Measurements from ENCODE around the gene TCERG1L.
A peak's percentile ranks its signal among the peaks of the same experiment; 100 is the strongest.

The TCERG1L gene

GRCh38 chr10:131310551-131311401 is 745 bp downstream of the TCERG1L start:
- H3K4me3 ChIP-seq (ENCODE audit: control insufficient read depth, low read depth, low read length) = no peak overlapping the region
- no peak for TF ChIP-seq CTCF (conservative IDR thresholded peaks at IDR 0.05; ENCODE audit: control insufficient read depth, insufficient read depth, low read depth, low read length)
- DNase-seq (ENCODE audit: low read depth) = no peak

GRCh38 chr10:131310142-131310541 is 1.4 kb downstream of the TCERG1L start:
- DNase-seq (ENCODE audit: low read depth) = peak; percentile 1
- TF ChIP-seq CTCF (conservative IDR thresholded peaks at IDR 0.05; ENCODE audit: control insufficient read depth, insufficient read depth, low read depth, low read length) = peak; percentile 27

GRCh38 chr10:131300508-131300907 is 11.0 kb downstream of the TCERG1L start:
- no peak for DNase-seq (ENCODE audit: low read depth)
- no peak for TF ChIP-seq CTCF (conservative IDR thresholded peaks at IDR 0.05; ENCODE audit: control insufficient read depth, insufficient read depth, low read depth, low read length)
- H3K4me3 ChIP-seq (ENCODE audit: control insufficient read depth, low read depth, low read length) = no peak overlapping the region

More at GRCh38 chr10:131310142-131310541, 1.4 kb downstream of the TCERG1L start:
- H3K4me3 ChIP-seq (ENCODE audit: control insufficient read depth, low read depth, low read length) = no peak overlapping the region

GRCh38 chr10:131290781-131291180 is 20.7 kb downstream of the TCERG1L start:
- no peak for TF ChIP-seq CTCF (conservative IDR thresholded peaks at IDR 0.05; ENCODE audit: control insufficient read depth, insufficient read depth, low read depth, low read length)
- no peak for DNase-seq (ENCODE audit: low read depth)
- no peak overlapping the region for H3K4me3 ChIP-seq (ENCODE audit: control insufficient read depth, low read depth, low read length)

GRCh38 chr10:131288648-131289047 is 22.9 kb downstream of the TCERG1L start:
- TF ChIP-seq CTCF (conservative IDR thresholded peaks at IDR 0.05; ENCODE audit: control insufficient read depth, insufficient read depth, low read depth, low read length) = no peak
- no peak overlapping the region for H3K4me3 ChIP-seq (ENCODE audit: control insufficient read depth, low read depth, low read length)
- DNase-seq (ENCODE audit: low read depth) = no peak

GRCh38 chr10:131282961-131283360 is 28.6 kb downstream of the TCERG1L start:
- DNase-seq (ENCODE audit: low read depth) = no peak
- no peak overlapping the region for H3K4me3 ChIP-seq (ENCODE audit: control insufficient read depth, low read depth, low read length)
- no peak for TF ChIP-seq CTCF (conservative IDR thresholded peaks at IDR 0.05; ENCODE audit: control insufficient read depth, insufficient read depth, low read depth, low read length)

Measured in fibroblast of mammary gland (primary cell).